Spleen (tissue), 11 donors: ENCODE measurements around the gene THRAP3. TPM values are rescaled to one million over a fixed set of nuclear protein-coding genes. Genes with fewer than 3 reads are reported as not detected.
"Not testable (repeated sequence)": the region's sequence is repeated elsewhere in the genome, so short reads cannot be mapped to it uniquely, and the experiment has no call there.

Source experiments
- DNase-seq: peaks from one replicate; pipeline ENCODE4 v3.0.0-alpha.2; 2020
- H3K27ac ChIP-seq, 8 donors: fragments of 200-600 bp; sonication (generic) in 7 of 8; 1 replicate in 4 of 8; 2 replicates in 4 of 8; pipeline versions ENCODE4 v1.5.0 to v1.8.0; 2016 to 2021; ENCODE audit warnings: inconsistent platforms in 4 of 8, mild to moderate bottlenecking in 4 of 8, moderate library complexity in 1 of 8
- H3K27me3 ChIP-seq, 7 donors: fragments of 200-600 bp; sonication (generic) in 6 of 7; replicated peaks in 1 of 7; 1 replicate in 4 of 7; 2 replicates in 3 of 7; pipeline versions ENCODE4 v1.5.0 to v1.8.0; 2016 to 2021; ENCODE audit warnings: inconsistent platforms in 3 of 7, mild to moderate bottlenecking in 1 of 7
- H3K36me3 ChIP-seq, 6 donors: fragments of 200-600 bp; sonication (generic) in 5 of 6; 1 replicate in 4 of 6; 2 replicates in 2 of 6; pipeline versions ENCODE4 v1.5.0 to v1.8.0; 2016 to 2021; ENCODE audit warnings: inconsistent platforms in 2 of 6
- H3K4me1 ChIP-seq, 6 donors: fragments of 200-600 bp; sonication (generic) in 5 of 6; 1 replicate in 3 of 6; 2 replicates in 3 of 6; pipeline versions ENCODE4 v1.5.0 to v1.8.0; 2016 to 2021; ENCODE audit warnings: inconsistent platforms in 3 of 6
- H3K4me3 ChIP-seq, 8 donors: fragments of 200-600 bp; sonication (generic) in 7 of 8; 1 replicate in 4 of 8; 2 replicates in 4 of 8; pipeline versions ENCODE4 v1.5.0 to v1.8.0; 2016 to 2021; ENCODE audit warnings: inconsistent platforms in 4 of 8, mild to moderate bottlenecking in 4 of 8, moderate library complexity in 2 of 8
- H3K9me3 ChIP-seq, 8 donors: fragments of 200-600 bp; sonication (generic) in 7 of 8; 1 replicate in 4 of 8; 2 replicates in 4 of 8; pipeline versions ENCODE4 v1.5.0 to v1.8.0; 2016 to 2021; ENCODE audit warnings: inconsistent platforms in 4 of 8
- POLR2A ChIP-seq, 3 donors: fragments of 450-650 bp; IDR thresholded peaks; one replicate each; pipeline ENCODE4 v1.5.1; 2017; ENCODE audit warnings: antibody characterized with exemption in 3 of 3, mild to moderate bottlenecking in 1 of 3
- POLR2AphosphoS5 ChIP-seq, 3 donors: sonication (generic); formaldehyde crosslinking; IDR thresholded peaks; one replicate each; pipeline ENCODE4 v1.5.1; 2017; ENCODE audit warnings: antibody characterized with exemption in 3 of 3
- WGBS, 5 donors: extraction: QIAGEN DNeasy Blood & Tissue Kit in 3 of 5; methylation state at CpG; one replicate each; pipeline versions ENCODE4 v1.1.5 to v1.1.7; 2013 to 2018; 5-methylcytosine and 5-hydroxymethylcytosine counted together
- intact Hi-C: fragments of 100-400 bp; cut with DNase I; formaldehyde crosslinking; loops from one replicate; pipeline ENCODE4 v1.15.0; 2023; ENCODE audit warnings: low total_unique reads
- polyA plus RNA-seq, 3 donors: library from polyadenylated mRNA; stranded (reverse); fragments of 200-250 nt; gene quantifications; one replicate each; pipeline ENCODE4 v1.2.1, GENCODE V29; 2013
- total RNA-seq, 7 donors: library from RNA; depleted of rRNA in 3 of 7; stranded (reverse); fragments of >200 nt in 3 of 7; fragmentation: NEBNext Ultra II Directional in 4 of 7; extraction: Animal tissue kit (Norgen Biotek cat#: 25700) in 4 of 7; gene quantifications; one replicate each; pipeline versions ENCODE4 v1.1.0 to v1.2.1, GENCODE V29; 2016 to 2021
- TF ChIP-seq, protein P1 (sequence below), 11 experiments: fragments of 200-600 bp in 7 of 11; fragments of 450-650 bp in 4 of 11; sonication (generic) in 4 of 11; IDR thresholded peaks in 8 of 11; conservative IDR thresholded peaks in 3 of 11; 1 replicate in 7 of 11; 2 replicates in 4 of 11; pipeline versions ENCODE4 v1.4.0 to v1.8.0; 2016 to 2021; ENCODE audit warnings: antibody characterized with exemption in 11 of 11, inconsistent platforms in 4 of 11, mild to moderate bottlenecking in 1 of 11
- donor health status: healthy with polysubstance abuse.
- donor health status: DM: no; HTN: no; CAD: no; lungs with moderate emphysema.
- donor health status: DM: no; HTN: no; CAD: no.
- donor health status: Bipolar disorder and iron deficiency.
- donor health status: healthy.
- donor health status: DM: no; HTN: no; CAD: no.
- donor health status: DM: yes; HTN: yes; CAD: no.

The THRAP3 gene
- total and polyA plus RNA-seq, 10 donors: 21.2 to 109 (median 86.4) TPM

DNA sequence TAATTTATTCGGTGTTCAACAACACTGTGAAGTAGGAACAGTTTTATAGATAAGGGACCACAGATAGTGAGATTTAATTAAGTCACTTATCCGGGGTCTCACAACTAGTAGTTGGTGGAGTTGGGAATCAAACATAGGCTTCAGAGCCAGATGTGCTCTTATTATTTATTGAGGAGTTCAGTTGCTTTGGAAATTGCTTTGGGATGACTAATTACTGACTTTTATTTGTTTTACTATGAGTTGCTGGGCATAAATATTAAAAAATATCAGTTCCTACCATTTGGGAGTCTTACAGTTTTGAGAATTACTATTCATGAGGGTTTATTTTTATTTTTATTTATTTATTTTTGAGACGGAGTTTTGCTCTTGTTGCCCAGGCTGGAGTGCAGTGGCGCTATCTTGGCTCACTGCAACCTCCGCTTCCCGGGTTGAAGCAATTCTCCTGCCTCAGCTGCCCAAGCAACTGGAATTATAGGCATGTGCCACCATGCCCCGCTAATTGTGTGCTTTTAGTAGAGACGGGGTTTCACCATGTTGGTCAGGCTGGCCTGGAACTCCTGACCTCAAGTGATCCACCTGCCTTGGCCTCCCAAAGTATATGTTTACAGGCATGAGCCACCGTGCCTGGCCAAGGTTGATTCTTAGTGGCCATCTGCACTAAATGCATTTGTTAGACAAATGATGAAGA is 27.7 kb downstream of the THRAP3 start:
- no peak overlapping the region for H3K4me3 ChIP-seq
- H3K27me3 ChIP-seq: no peaks in the 10 kb centered on the region
- no peak for DNase-seq
- TF ChIP-seq, protein P1, sequence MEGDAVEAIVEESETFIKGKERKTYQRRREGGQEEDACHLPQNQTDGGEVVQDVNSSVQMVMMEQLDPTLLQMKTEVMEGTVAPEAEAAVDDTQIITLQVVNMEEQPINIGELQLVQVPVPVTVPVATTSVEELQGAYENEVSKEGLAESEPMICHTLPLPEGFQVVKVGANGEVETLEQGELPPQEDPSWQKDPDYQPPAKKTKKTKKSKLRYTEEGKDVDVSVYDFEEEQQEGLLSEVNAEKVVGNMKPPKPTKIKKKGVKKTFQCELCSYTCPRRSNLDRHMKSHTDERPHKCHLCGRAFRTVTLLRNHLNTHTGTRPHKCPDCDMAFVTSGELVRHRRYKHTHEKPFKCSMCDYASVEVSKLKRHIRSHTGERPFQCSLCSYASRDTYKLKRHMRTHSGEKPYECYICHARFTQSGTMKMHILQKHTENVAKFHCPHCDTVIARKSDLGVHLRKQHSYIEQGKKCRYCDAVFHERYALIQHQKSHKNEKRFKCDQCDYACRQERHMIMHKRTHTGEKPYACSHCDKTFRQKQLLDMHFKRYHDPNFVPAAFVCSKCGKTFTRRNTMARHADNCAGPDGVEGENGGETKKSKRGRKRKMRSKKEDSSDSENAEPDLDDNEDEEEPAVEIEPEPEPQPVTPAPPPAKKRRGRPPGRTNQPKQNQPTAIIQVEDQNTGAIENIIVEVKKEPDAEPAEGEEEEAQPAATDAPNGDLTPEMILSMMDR (IDR thresholded peaks at IDR 0.05 in 8 of 11, conservative IDR thresholded peaks at IDR 0.05 in 3 of 11): no peak
- no peak for TF ChIP-seq POLR2A (IDR thresholded peaks at IDR 0.05)
- no peak for TF ChIP-seq POLR2AphosphoS5 (IDR thresholded peaks at IDR 0.05)
- H3K27ac ChIP-seq: peak overlapping the region in 2 of 8 donors; percentile 17 to 18
- no peaks in the 10 kb centered on the region for H3K9me3 ChIP-seq
- peaks cover 24 to 98% (median 79%) of the 10 kb centered on the region in 6 donors for H3K4me1 ChIP-seq
- intact Hi-C loops: no loop called here
- WGBS, 5 donors: 79 to 91% (median 86%) methylated on average over 9 of the region's 9 CpGs
- peaks cover 0 to 24% (median 0%) of the 10 kb centered on the region in 6 donors for H3K36me3 ChIP-seq

DNA sequence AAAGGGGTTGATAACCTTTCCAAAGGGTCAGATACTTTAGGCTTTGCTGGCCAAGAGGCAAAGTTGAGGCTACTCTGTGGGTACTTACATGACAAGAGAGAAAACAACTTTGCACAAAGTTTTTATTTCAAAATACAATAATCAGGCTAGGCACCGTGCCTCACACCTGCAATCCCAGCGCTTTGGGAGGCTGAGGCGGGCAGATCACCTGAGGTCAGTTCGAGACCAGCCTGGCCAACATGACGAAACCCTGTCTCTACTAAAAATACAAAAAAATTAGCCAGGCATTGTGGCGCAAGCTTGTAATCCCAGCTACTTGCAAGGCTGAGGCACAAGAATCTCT is 28.2 kb downstream of the THRAP3 start:
- H3K9me3 ChIP-seq, intact Hi-C loops, H3K4me3 ChIP-seq, H3K27me3 ChIP-seq, DNase-seq: not testable (repeated sequence)
- peaks cover 0 to 24% (median 0%) of the 10 kb centered on the region in 6 donors for H3K36me3 ChIP-seq
- peak overlapping the region in 2 of 8 donors; percentile 17 to 18 for H3K27ac ChIP-seq
- 83 to 99% (median 88%) methylated on average over 6 of the region's 6 CpGs for WGBS, 5 donors
- H3K4me1 ChIP-seq: peaks cover 24 to 98% (median 83%) of the 10 kb centered on the region in 6 donors

DNA sequence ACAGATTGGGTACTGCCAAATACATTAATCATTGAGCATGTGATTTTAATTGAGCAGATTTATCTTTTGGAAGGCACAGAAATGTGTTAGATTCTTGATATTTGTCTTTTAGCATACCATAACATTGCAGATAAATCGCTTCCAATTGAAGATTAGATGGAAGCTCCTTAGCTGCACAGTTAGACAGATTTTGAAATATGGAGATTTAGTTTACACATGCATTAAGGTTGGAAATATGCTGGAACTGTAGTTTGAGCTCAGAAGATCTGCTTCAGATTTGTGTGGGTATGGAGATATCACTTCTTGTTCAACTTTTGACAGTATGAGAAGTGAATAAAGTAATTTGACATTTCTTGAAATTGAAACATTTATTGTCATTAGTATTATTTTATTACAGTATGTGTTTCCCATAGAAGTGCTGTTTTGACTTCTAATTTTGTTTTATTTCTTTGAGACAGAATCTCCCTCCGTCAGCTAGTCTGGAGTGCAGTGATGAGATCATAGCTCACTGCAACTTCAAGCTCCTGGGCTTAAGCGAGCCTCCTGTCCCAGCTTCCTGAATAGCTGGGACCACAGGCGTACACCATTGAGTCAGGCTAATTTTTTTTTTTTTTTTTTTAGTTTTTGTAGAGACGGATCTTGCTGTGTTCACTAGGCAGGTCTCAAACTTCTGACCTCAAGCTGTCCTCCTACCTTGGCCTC is 29.1 kb downstream of the THRAP3 start:
- H3K4me1 ChIP-seq: peaks cover 21 to 98% (median 83%) of the 10 kb centered on the region in 6 donors
- intact Hi-C loops: no loop called here
- H3K27me3 ChIP-seq: no peaks in the 10 kb centered on the region
- H3K4me3 ChIP-seq: no peak overlapping the region
- TF ChIP-seq POLR2A (IDR thresholded peaks at IDR 0.05): no peak
- TF ChIP-seq, protein P1 (IDR thresholded peaks at IDR 0.05 in 8 of 11, conservative IDR thresholded peaks at IDR 0.05 in 3 of 11): no peak
- H3K36me3 ChIP-seq: peaks cover 0 to 27% (median 0%) of the 10 kb centered on the region in 6 donors
- H3K9me3 ChIP-seq: no peaks in the 10 kb centered on the region
- WGBS, 5 donors: 66 to 81% (median 78%) methylated on average over 5 of the region's 5 CpGs
- H3K27ac ChIP-seq: peak overlapping the region in 1 of 8 donors; percentile 0
- DNase-seq: no peak

DNA sequence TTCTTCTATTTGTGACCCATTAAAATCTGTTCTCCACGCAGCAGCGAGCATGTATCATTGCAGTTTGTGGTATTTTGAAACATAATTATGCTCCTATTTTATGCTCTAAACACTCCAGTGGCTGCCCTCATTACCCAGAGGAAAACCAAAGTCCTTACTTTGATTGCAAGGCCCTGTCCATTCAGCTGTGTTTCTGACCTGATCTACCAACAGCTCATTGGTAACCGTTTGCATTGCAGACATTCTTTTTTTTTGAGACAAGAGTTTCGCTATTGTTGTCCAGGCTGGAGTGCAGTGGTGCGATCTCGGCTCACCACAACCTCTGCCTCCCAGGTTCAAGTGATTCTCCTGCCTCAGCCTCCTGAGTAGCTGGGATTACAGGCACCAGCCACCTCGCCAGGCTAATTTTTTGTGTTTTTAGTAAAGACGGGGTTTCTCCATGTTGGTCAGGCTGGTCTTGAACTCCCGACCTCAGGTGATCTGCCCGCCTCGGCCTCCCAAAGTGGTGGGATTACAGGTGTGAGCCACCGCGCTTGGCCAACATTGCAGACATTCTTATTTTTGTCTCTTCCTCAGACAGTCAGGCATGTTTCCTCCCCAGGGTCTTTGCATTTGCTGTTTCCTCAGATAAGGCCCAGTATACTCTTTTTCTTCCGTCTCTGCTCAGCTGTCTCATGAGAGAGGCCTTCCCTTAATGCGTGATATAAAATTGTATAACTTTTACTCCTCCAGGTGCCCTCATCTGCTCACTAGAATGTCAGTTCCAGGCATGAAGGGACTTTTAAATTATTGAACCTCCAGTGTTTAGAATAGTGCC is 32.5 kb downstream of the THRAP3 start:
- 61 to 75% (median 65%) methylated on average over 14 to 15 of the region's 15 CpGs for WGBS, 5 donors
- no peak for DNase-seq
- peak overlapping the region in 4 of 8 donors; percentile 15 to 59 (median 28) for H3K27ac ChIP-seq
- peaks cover 0 to 51% (median 26%) of the 10 kb centered on the region in 6 donors for H3K36me3 ChIP-seq
- H3K9me3 ChIP-seq: no peaks in the 10 kb centered on the region
- peaks cover 11 to 73% (median 61%) of the 10 kb centered on the region in 6 donors for H3K4me1 ChIP-seq
- no peak overlapping the region for H3K4me3 ChIP-seq
- intact Hi-C loops: no loop called here
- TF ChIP-seq POLR2A (IDR thresholded peaks at IDR 0.05): no peak
- TF ChIP-seq POLR2AphosphoS5 (IDR thresholded peaks at IDR 0.05): no peak
- TF ChIP-seq, protein P1 (IDR thresholded peaks at IDR 0.05 in 8 of 11, conservative IDR thresholded peaks at IDR 0.05 in 3 of 11): no peak
- H3K27me3 ChIP-seq: no peaks in the 10 kb centered on the region
